GM23338 (cell line): ENCODE results near the gene TPK1. TPM values are rescaled to one million over a fixed set of nuclear protein-coding genes. Genes with fewer than 3 reads are reported as not detected.

Source experiments
- ATAC-seq: fragments of 200-7000 bp; cut with Tn5 transposase; 3 replicates; pipeline ENCODE4 v1.9.1; 2020
- DNase-seq: peaks from one replicate; pipeline ENCODE4 v3.0.0-alpha.2; 2015; ENCODE audit warnings: low spot score
- H2AFZ ChIP-seq: fragments of 200-600 bp; sonication (generic); 2 replicates; pipeline ENCODE4 v1.8.0; 2016; ENCODE audit warnings: antibody characterized with exemption, mild to moderate bottlenecking, moderate library complexity
- H3F3A ChIP-seq: fragments of 200-600 bp; sonication (generic); replicated peaks from 2 replicates; pipeline ENCODE4 v1.8.0; 2017; ENCODE audit warnings: antibody characterized with exemption, mixed run types, low read depth
- H3K27ac ChIP-seq: fragments of 200-600 bp; sonication (generic); 2 replicates; pipeline ENCODE4 v1.6.1; 2016; ENCODE audit warnings: low read depth
- H3K27me3 ChIP-seq: fragments of 200-600 bp; sonication (generic); 2 replicates; pipeline ENCODE4 v1.8.0; 2016; ENCODE audit warnings: mild to moderate bottlenecking, mixed run types, moderate library complexity; ENCODE audit not compliant: insufficient read depth
- H3K36me3 ChIP-seq: fragments of 200-600 bp; sonication (generic); 2 replicates; pipeline ENCODE4 v1.8.0; 2016; ENCODE audit warnings: mild to moderate bottlenecking; ENCODE audit not compliant: insufficient read depth
- H3K4me1 ChIP-seq: fragments of 200-600 bp; sonication (generic); 2 replicates; pipeline ENCODE4 v1.8.0; 2016; ENCODE audit warnings: mild to moderate bottlenecking, moderate library complexity; ENCODE audit not compliant: insufficient read depth
- H3K4me2 ChIP-seq: fragments of 200-600 bp; sonication (generic); 2 replicates; pipeline ENCODE4 v1.7.1; 2017; ENCODE audit warnings: mixed run types
- H3K4me3 ChIP-seq: fragments of 200-600 bp; sonication (generic); 2 replicates; pipeline ENCODE4 v1.6.1; 2016; ENCODE audit warnings: mixed run types
- H3K79me2 ChIP-seq: fragments of 200-600 bp; sonication (generic); replicated peaks from 2 replicates; pipeline ENCODE4 v1.8.0; 2017; ENCODE audit warnings: mild to moderate bottlenecking; ENCODE audit not compliant: insufficient read depth
- H3K9me2 ChIP-seq: fragments of 200-600 bp; sonication (generic); 2 replicates; pipeline ENCODE4 v1.8.0; 2017; ENCODE audit not compliant: insufficient read depth
- H4K20me1 ChIP-seq: fragments of 200-600 bp; sonication (generic); replicated peaks from 2 replicates; pipeline ENCODE4 v1.8.0; 2017; ENCODE audit warnings: mild to moderate bottlenecking; ENCODE audit not compliant: insufficient read depth
- H3K27ac Mint-ChIP-seq: 2 replicates; pipeline ENCODE4 v1.8.0; 2020; ENCODE audit warnings: inconsistent platforms, mild to moderate bottlenecking, moderate library complexity, mixed read lengths
- H3K27me3 Mint-ChIP-seq: 3 replicates; pipeline ENCODE4 v1.8.0; 2022; ENCODE audit warnings: low read depth, mild to moderate bottlenecking, moderate library complexity, mixed read lengths, inconsistent platforms; ENCODE audit not compliant: insufficient read depth, poor library complexity
- H3K36me3 Mint-ChIP-seq: 3 replicates; pipeline ENCODE4 v1.8.0; 2021; ENCODE audit warnings: low read depth, mild to moderate bottlenecking, inconsistent platforms, moderate library complexity, mixed read lengths
- H3K4me1 Mint-ChIP-seq: 3 replicates; pipeline ENCODE4 v1.8.0; 2020; ENCODE audit warnings: mild to moderate bottlenecking, inconsistent platforms, mixed read lengths
- H3K4me3 Mint-ChIP-seq: 3 replicates; pipeline ENCODE4 v1.8.0; 2021; ENCODE audit warnings: moderate library complexity, mild to moderate bottlenecking, inconsistent platforms, mixed read lengths
- H3K9me3 Mint-ChIP-seq: 3 replicates; pipeline ENCODE4 v1.8.0; 2020; ENCODE audit warnings: moderate library complexity, mild to moderate bottlenecking, inconsistent platforms, mixed read lengths
- CREB1 ChIP-seq: fragments of 250-450 bp; sonication (Bioruptor Pico); IDR thresholded peaks from 2 replicates; pipeline ENCODE4 v1.5.0; 2020; ENCODE audit warnings: low read depth, mild to moderate bottlenecking, moderate library complexity
- EZH2 ChIP-seq: fragments of 200-600 bp; sonication (generic); IDR thresholded peaks from one replicate; pipeline ENCODE4 v1.8.0; 2017; ENCODE audit warnings: antibody characterized with exemption, mild to moderate bottlenecking, low read depth; ENCODE audit not compliant: unreplicated experiment
- EZH2phosphoT487 ChIP-seq: fragments of 200-600 bp; sonication (generic); IDR thresholded peaks from one replicate; pipeline ENCODE4 v1.8.1; 2018; ENCODE audit warnings: antibody characterized with exemption; ENCODE audit not compliant: unreplicated experiment
- JUNB ChIP-seq: IDR thresholded peaks from one replicate; pipeline ENCODE4 v1.6.1; 2016; ENCODE audit warnings: antibody characterized with exemption; ENCODE audit not compliant: unreplicated experiment
- NANOG ChIP-seq: IDR thresholded peaks from 2 replicates; pipeline ENCODE4 v1.6.1; 2016; ENCODE audit warnings: antibody characterized with exemption, borderline replicate concordance
- ZNF114 ChIP-seq: fragments of 250-450 bp; sonication (Bioruptor Pico); IDR thresholded peaks from 2 replicates; pipeline ENCODE4 v1.5.0; 2020; ENCODE audit warnings: mild to moderate bottlenecking, moderate library complexity
- ZNF331 ChIP-seq: fragments of 250-450 bp; sonication (Bioruptor Pico); IDR thresholded peaks from 2 replicates; pipeline ENCODE4 v1.5.0; 2020; ENCODE audit warnings: low read depth, mild to moderate bottlenecking, moderate library complexity
- polyA plus RNA-seq: library from polyadenylated mRNA; unstranded; fragments of >200 nt; fragmentation: Nextera tagmentation; extraction: Ambion mirVana; gene quantifications from 2 replicates; pipeline ENCODE4 v1.2.1, GENCODE V29; 2016
- total RNA-seq: library from RNA; depleted of rRNA; stranded (reverse); fragments of >200 nt; shearing (Covaris generic); gene quantifications from 2 replicates; pipeline ENCODE4 v1.2.3, GENCODE V29; 2014
- TF ChIP-seq, protein P1 (sequence below): IDR thresholded peaks from one replicate; pipeline ENCODE4 v1.6.1; 2018; ENCODE audit warnings: antibody characterized with exemption; ENCODE audit not compliant: unreplicated experiment
- TF ChIP-seq, protein P2 (sequence below): IDR thresholded peaks from 2 replicates; pipeline ENCODE4 v1.6.1; 2016; ENCODE audit warnings: antibody characterized with exemption
- TF ChIP-seq, protein P3 (sequence below), 2 experiments: fragments of 200-600 bp in 1 of 2; sonication (generic) in 1 of 2; conservative IDR thresholded peaks; 2 replicates each; pipeline versions ENCODE4 v1.5.1 to v1.6.1; 2016 to 2017; ENCODE audit warnings: antibody characterized with exemption in 2 of 2, low read depth in 2 of 2, mild to moderate bottlenecking in 2 of 2, moderate library complexity in 1 of 2

Gene TPK1
- total and polyA plus RNA-seq, 2 experiments from 2014 or later: 2.6 to 2.9 TPM

DNA sequence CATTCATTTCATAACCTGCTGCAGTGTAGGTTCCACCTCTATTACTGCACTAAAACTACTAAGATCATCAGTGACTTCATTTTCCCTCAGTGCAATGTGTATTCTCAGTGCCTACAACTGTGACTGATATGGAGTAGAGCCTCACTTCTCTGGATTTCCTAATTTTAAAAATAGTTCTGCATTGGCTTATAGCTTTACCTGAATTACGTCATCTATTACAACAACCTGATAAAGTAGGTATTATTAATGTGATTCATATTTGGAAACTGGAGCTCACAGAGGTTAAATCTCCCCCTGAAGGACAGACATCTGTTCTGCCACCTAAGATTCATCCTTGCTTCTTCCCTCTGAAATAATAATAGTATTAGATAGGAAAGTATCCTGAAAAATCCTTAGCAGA lies 361.5 kb downstream of the TPK1 start (continued):
- TF ChIP-seq, protein P1, sequence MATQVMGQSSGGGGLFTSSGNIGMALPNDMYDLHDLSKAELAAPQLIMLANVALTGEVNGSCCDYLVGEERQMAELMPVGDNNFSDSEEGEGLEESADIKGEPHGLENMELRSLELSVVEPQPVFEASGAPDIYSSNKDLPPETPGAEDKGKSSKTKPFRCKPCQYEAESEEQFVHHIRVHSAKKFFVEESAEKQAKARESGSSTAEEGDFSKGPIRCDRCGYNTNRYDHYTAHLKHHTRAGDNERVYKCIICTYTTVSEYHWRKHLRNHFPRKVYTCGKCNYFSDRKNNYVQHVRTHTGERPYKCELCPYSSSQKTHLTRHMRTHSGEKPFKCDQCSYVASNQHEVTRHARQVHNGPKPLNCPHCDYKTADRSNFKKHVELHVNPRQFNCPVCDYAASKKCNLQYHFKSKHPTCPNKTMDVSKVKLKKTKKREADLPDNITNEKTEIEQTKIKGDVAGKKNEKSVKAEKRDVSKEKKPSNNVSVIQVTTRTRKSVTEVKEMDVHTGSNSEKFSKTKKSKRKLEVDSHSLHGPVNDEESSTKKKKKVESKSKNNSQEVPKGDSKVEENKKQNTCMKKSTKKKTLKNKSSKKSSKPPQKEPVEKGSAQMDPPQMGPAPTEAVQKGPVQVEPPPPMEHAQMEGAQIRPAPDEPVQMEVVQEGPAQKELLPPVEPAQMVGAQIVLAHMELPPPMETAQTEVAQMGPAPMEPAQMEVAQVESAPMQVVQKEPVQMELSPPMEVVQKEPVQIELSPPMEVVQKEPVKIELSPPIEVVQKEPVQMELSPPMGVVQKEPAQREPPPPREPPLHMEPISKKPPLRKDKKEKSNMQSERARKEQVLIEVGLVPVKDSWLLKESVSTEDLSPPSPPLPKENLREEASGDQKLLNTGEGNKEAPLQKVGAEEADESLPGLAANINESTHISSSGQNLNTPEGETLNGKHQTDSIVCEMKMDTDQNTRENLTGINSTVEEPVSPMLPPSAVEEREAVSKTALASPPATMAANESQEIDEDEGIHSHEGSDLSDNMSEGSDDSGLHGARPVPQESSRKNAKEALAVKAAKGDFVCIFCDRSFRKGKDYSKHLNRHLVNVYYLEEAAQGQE: no peak
- TF ChIP-seq ZNF331 (CRISPR knock-in tag) (no peak), EZH2phosphoT487 (no peak), CREB1 (CRISPR knock-in tag) (no peak), ZNF114 (CRISPR knock-in tag) (no peak), JUNB (no peak), EZH2 (no peak)
- TF ChIP-seq, protein P2, sequence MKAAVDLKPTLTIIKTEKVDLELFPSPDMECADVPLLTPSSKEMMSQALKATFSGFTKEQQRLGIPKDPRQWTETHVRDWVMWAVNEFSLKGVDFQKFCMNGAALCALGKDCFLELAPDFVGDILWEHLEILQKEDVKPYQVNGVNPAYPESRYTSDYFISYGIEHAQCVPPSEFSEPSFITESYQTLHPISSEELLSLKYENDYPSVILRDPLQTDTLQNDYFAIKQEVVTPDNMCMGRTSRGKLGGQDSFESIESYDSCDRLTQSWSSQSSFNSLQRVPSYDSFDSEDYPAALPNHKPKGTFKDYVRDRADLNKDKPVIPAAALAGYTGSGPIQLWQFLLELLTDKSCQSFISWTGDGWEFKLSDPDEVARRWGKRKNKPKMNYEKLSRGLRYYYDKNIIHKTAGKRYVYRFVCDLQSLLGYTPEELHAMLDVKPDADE: no peak

GRCh38 chr7:144473908-144474307 lies 361.9 kb downstream of the TPK1 start:
- no peaks in the 10 kb centered on the region for H3K27me3 ChIP-seq
- H3F3A ChIP-seq: no peaks in the 10 kb centered on the region
- H2AFZ ChIP-seq: no peak overlapping the region
- Mint-ChIP-seq H3K27me3 (no peaks in the 10 kb centered on the region), H3K4me3 (no peak overlapping the region), H3K27ac (no peak overlapping the region), H3K4me1 (peaks cover 28% of the 10 kb centered on the region), H3K36me3 (no peaks in the 10 kb centered on the region), H3K9me3 (no peaks in the 10 kb centered on the region)
- peaks cover 16% of the 10 kb centered on the region for H3K4me1 ChIP-seq
- no peaks in the 10 kb centered on the region for H3K79me2 ChIP-seq
- no peaks in the 10 kb centered on the region for H3K36me3 ChIP-seq
- H3K4me3 ChIP-seq: no peak overlapping the region
- no peak overlapping the region for H3K27ac ChIP-seq
- no peaks in the 10 kb centered on the region for H3K9me2 ChIP-seq
- H4K20me1 ChIP-seq: no peaks in the 10 kb centered on the region
- no peak overlapping the region for H3K4me2 ChIP-seq
- ATAC-seq (no peak), DNase-seq (no peak)
- TF ChIP-seq NANOG (no peak), JUNB (no peak), CREB1 (CRISPR knock-in tag) (no peak), EZH2 (no peak)
- TF ChIP-seq, protein P1: no peak
- TF ChIP-seq, protein P2: no peak
- TF ChIP-seq, protein P3, sequence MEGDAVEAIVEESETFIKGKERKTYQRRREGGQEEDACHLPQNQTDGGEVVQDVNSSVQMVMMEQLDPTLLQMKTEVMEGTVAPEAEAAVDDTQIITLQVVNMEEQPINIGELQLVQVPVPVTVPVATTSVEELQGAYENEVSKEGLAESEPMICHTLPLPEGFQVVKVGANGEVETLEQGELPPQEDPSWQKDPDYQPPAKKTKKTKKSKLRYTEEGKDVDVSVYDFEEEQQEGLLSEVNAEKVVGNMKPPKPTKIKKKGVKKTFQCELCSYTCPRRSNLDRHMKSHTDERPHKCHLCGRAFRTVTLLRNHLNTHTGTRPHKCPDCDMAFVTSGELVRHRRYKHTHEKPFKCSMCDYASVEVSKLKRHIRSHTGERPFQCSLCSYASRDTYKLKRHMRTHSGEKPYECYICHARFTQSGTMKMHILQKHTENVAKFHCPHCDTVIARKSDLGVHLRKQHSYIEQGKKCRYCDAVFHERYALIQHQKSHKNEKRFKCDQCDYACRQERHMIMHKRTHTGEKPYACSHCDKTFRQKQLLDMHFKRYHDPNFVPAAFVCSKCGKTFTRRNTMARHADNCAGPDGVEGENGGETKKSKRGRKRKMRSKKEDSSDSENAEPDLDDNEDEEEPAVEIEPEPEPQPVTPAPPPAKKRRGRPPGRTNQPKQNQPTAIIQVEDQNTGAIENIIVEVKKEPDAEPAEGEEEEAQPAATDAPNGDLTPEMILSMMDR (conservative IDR thresholded peaks at IDR 0.05; ENCODE audit: low read depth in 2 of 2): no peak
